Duodenal mucosa (tissue), 2 donors: ENCODE results near the gene RARRES2.
A peak's percentile ranks its signal among the peaks of the same experiment; 100 is the strongest.
"Not testable (repeated sequence)": the region's sequence is repeated elsewhere in the genome, so short reads cannot be mapped to it uniquely, and the experiment has no call there.

Experiments used
- H3K27ac ChIP-seq: one replicate; pipeline ENCODE4 v1.7.0; 2013; ENCODE audit warnings: low read depth, low read length
- H3K27me3 ChIP-seq, 2 donors: one replicate each; pipeline ENCODE4 v1.7.0; 2013; ENCODE audit warnings: low read length in 2 of 2, control low read depth in 1 of 2; ENCODE audit not compliant: insufficient read depth in 2 of 2, control insufficient read depth in 1 of 2
- H3K36me3 ChIP-seq, 2 donors: one replicate each; pipeline ENCODE4 v1.7.0; 2013; ENCODE audit warnings: low read length in 2 of 2, control low read depth in 1 of 2; ENCODE audit not compliant: insufficient read depth in 2 of 2, control insufficient read depth in 1 of 2
- H3K4me1 ChIP-seq, 2 donors: one replicate each; pipeline ENCODE4 v1.7.0; 2013; ENCODE audit warnings: low read length in 2 of 2, control low read depth in 1 of 2; ENCODE audit not compliant: insufficient read depth in 2 of 2, control insufficient read depth in 1 of 2
- H3K4me3 ChIP-seq, 2 donors: one replicate each; pipeline ENCODE4 v1.7.0; 2013; ENCODE audit warnings: low read length in 2 of 2, low read depth in 1 of 2
- H3K9ac ChIP-seq, 2 donors: one replicate each; pipeline ENCODE4 v1.7.0; 2013; ENCODE audit warnings: low read length in 2 of 2, low read depth in 1 of 2
- H3K9me3 ChIP-seq, 2 donors: one replicate each; pipeline ENCODE4 v1.7.0; 2013; ENCODE audit warnings: low read length in 2 of 2, control low read depth in 1 of 2; ENCODE audit not compliant: control insufficient read depth in 1 of 2

The RARRES2 gene

GRCh38 chr7:150322114-150322832 is 19.2 kb downstream of the RARRES2 start:
- peak overlapping the region; percentile 79 to 89 for H3K9ac ChIP-seq

GRCh38 chr7:150321788-150322113 is 19.7 kb downstream of the RARRES2 start:
- peak overlapping the region in 1 of 2 donors; percentile 79 for H3K9ac ChIP-seq
- no peaks in the 10 kb centered on the region for H3K27me3 ChIP-seq
- H3K9me3 ChIP-seq = no peaks in the 10 kb centered on the region
- peaks cover 0 to 7% of the 10 kb centered on the region in 2 donors for H3K36me3 ChIP-seq
- peak overlapping the region; percentile 89 to 94 for H3K4me3 ChIP-seq
- H3K4me1 ChIP-seq = peaks cover 28% of the 10 kb centered on the region in 2 donors
- no peak overlapping the region for H3K27ac ChIP-seq

More at GRCh38 chr7:150322114-150322832, 19.2 kb downstream of the RARRES2 start:
- peaks cover 28% of the 10 kb centered on the region in 2 donors for H3K4me1 ChIP-seq
- H3K4me3 ChIP-seq = peak overlapping the region; percentile 89 to 94
- peaks cover 0 to 7% of the 10 kb centered on the region in 2 donors for H3K36me3 ChIP-seq
- H3K27me3 ChIP-seq = no peaks in the 10 kb centered on the region
- peak overlapping the region; percentile 84 for H3K27ac ChIP-seq
- no peaks in the 10 kb centered on the region for H3K9me3 ChIP-seq

GRCh38 chr7:150317748-150318444 is 23.5 kb downstream of the RARRES2 start:
- Histone ChIP-seq H3K4me3 (no peak overlapping the region), H3K9me3 (no peaks in the 10 kb centered on the region), H3K27ac (no peak overlapping the region), H3K9ac (no peak overlapping the region), H3K4me1 (peaks cover 5 to 11% of the 10 kb centered on the region in 2 donors), H3K36me3 (no peaks in the 10 kb centered on the region), H3K27me3 (no peaks in the 10 kb centered on the region)

GRCh38 chr7:150316987-150317386 is 24.4 kb downstream of the RARRES2 start:
- H3K4me1 ChIP-seq, H3K27ac ChIP-seq: not testable (repeated sequence)

GRCh38 chr7:150314639-150315239 is 26.7 kb downstream of the RARRES2 start:
- Histone ChIP-seq H3K27ac (no peak overlapping the region), H3K9me3 (no peaks in the 10 kb centered on the region), H3K9ac (no peak overlapping the region), H3K4me1 (no peaks in the 10 kb centered on the region), H3K4me3 (no peak overlapping the region), H3K27me3 (no peaks in the 10 kb centered on the region), H3K36me3 (no peaks in the 10 kb centered on the region)

More at GRCh38 chr7:150316987-150317386, 24.4 kb downstream of the RARRES2 start:
- H3K9me3 ChIP-seq, H3K27me3 ChIP-seq, H3K4me3 ChIP-seq, H3K9ac ChIP-seq, H3K36me3 ChIP-seq: not testable (repeated sequence)

GRCh38 chr7:150313870-150314269 is 27.6 kb downstream of the RARRES2 start:
- Histone ChIP-seq H3K4me3 (no peak overlapping the region), H3K9ac (no peak overlapping the region), H3K36me3 (no peaks in the 10 kb centered on the region), H3K9me3 (no peaks in the 10 kb centered on the region), H3K27me3 (no peaks in the 10 kb centered on the region), H3K4me1 (no peaks in the 10 kb centered on the region), H3K27ac (no peak overlapping the region)

- H3K36me3 ChIP-seq = no peaks in the 10 kb centered on the region
- no peaks in the 10 kb centered on the region for H3K9me3 ChIP-seq
- no peak overlapping the region for H3K9ac ChIP-seq
- H3K4me3 ChIP-seq = no peak overlapping the region
- no peaks in the 10 kb centered on the region for H3K27me3 ChIP-seq
- no peaks in the 10 kb centered on the region for H3K4me1 ChIP-seq
- H3K27ac ChIP-seq = no peak overlapping the region
Observed at GRCh38 chr7:150313367-150313809, 28.0 kb downstream of the RARRES2 start.

GRCh38 chr7:150312649-150313366 is 28.6 kb downstream of the RARRES2 start:
- not testable (repeated sequence) for H3K9me3 ChIP-seq, H3K4me3 ChIP-seq, H3K36me3 ChIP-seq, H3K4me1 ChIP-seq, H3K9ac ChIP-seq, H3K27ac ChIP-seq, H3K27me3 ChIP-seq

- Histone ChIP-seq H3K36me3 (no peaks in the 10 kb centered on the region), H3K9me3 (no peaks in the 10 kb centered on the region), H3K4me3 (no peak overlapping the region), H3K4me1 (no peaks in the 10 kb centered on the region), H3K27ac (no peak overlapping the region), H3K27me3 (no peaks in the 10 kb centered on the region), H3K9ac (no peak overlapping the region)
Observed at GRCh38 chr7:150311711-150312110, 29.7 kb downstream of the RARRES2 start.

GRCh38 chr7:150311146-150311545 is 30.3 kb downstream of the RARRES2 start:
- no peaks in the 10 kb centered on the region for H3K27me3 ChIP-seq
- no peak overlapping the region for H3K4me3 ChIP-seq
- H3K27ac ChIP-seq = no peak overlapping the region
- no peaks in the 10 kb centered on the region for H3K4me1 ChIP-seq
- no peaks in the 10 kb centered on the region for H3K36me3 ChIP-seq
- no peaks in the 10 kb centered on the region for H3K9me3 ChIP-seq
- no peak overlapping the region for H3K9ac ChIP-seq
